Activated CD4-positive, alpha-beta T cell treated with anti-CD3 and anti-CD28 coated beads for 36 hours (primary cell): Measurements from ENCODE around the gene UBE2Q2. TPM values are rescaled to one million over a fixed set of nuclear protein-coding genes. Genes with fewer than 3 reads are reported as not detected.

Experiments used
- ATAC-seq: fragments of 200-7000 bp; cut with Tn5 transposase; one replicate; pipeline ENCODE4 v1.10.0; 2021; ENCODE audit warnings: mild to moderate bottlenecking, moderate library complexity
- CTCF ChIA-PET: fragments of 350-600 bp; sonication (Branson Sonifier 250); formaldehyde crosslinking; loops from one replicate; lab custom pipeline; 2021; ENCODE audit warnings: antibody characterized with exemption; lab: Charles Lee
- POLR2A ChIA-PET: fragments of 350-600 bp; sonication (Branson Sonifier 250); formaldehyde crosslinking; loops from one replicate; lab custom pipeline; 2021; ENCODE audit warnings: antibody characterized with exemption, inconsistent platforms; lab: Charles Lee
- DNase-seq: peaks from one replicate; pipeline ENCODE4 v3.0.0-alpha.2; 2020
- H3K27ac Mint-ChIP-seq: one replicate; pipeline ENCODE4 v1.8.0; 2021; ENCODE audit warnings: mixed read lengths
- H3K27me3 Mint-ChIP-seq: one replicate; pipeline ENCODE4 v1.8.0; 2021; ENCODE audit warnings: mixed read lengths
- H3K36me3 Mint-ChIP-seq: one replicate; pipeline ENCODE4 v1.8.0; 2021; ENCODE audit warnings: low read depth, mixed read lengths
- H3K4me1 Mint-ChIP-seq: one replicate; pipeline ENCODE4 v1.8.0; 2021; ENCODE audit warnings: mixed read lengths
- H3K4me3 Mint-ChIP-seq: one replicate; pipeline ENCODE4 v1.8.0; 2021; ENCODE audit warnings: mild to moderate bottlenecking, moderate library complexity, mixed read lengths
- H3K9me3 Mint-ChIP-seq: one replicate; pipeline ENCODE4 v1.8.0; 2021; ENCODE audit warnings: low read depth, mixed read lengths
- intact Hi-C, 2 experiments: fragments of 100-400 bp; cut with DNase I in 1 of 2; cut with micrococcal nuclease in 1 of 2; formaldehyde crosslinking; loops; one replicate each; pipeline versions ENCODE4 v1.14.2 to v1.15.1; 2022 to 2024; cut with DNase I, micrococcal nuclease
- total RNA-seq, 2 experiments: library from RNA; stranded (reverse); gene quantifications; one replicate each; pipeline ENCODE4 v1.2.3, GENCODE V29; 2021

The UBE2Q2 gene
- total RNA-seq, 2 experiments from 2014 or later, result 14.9 to 15.1 TPM

DNA sequence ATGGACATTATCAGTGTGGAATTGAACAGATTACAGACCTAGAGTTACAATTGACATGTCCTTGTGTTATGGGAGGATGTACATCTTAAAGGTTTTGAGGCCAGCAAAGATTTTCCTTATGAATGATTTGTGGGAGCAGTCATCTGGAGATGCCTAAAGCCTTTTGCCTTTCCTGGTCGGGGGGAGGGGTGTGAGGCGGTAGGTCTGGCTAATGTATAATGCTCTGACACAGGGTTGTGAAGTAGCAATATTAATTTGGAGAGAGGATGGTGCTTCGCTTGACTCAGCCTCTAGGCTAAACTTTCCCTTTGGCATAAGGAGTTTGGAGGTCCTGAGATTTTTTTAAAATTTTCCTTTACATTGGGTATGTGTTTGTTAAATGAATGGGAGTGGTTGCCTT is 83.7 kb downstream of the UBE2Q2 start:
- H3K27ac Mint-ChIP-seq, result no peak overlapping the region
- peaks cover 28% of the 10 kb centered on the region for H3K4me1 Mint-ChIP-seq
- CTCF ChIA-PET, result no interaction called here

DNA sequence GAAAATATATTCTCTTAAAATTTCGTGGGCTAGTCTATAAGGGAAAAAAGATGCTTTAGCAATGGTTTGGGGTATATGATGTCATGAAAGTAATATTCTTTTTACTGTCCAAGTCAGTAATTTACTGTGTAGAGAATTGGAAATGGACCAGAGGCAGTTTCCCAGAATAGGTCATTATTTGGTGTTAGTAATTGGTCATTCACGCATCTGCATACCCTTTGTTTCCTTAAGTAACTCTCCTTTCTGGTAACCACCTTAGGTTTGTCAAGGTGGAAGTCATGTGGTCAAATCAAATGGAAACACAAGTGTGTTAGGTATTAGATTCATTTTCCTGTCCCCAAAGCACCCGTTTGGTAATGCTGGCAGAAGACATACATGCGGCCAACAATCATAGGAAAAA is 84.4 kb downstream of the UBE2Q2 start:
- Mint-ChIP-seq H3K4me1 (peaks cover 23% of the 10 kb centered on the region), H3K27me3 (no peaks in the 10 kb centered on the region), H3K9me3 (no peaks in the 10 kb centered on the region), H3K27ac (no peak overlapping the region), H3K36me3 (peaks cover 37% of the 10 kb centered on the region), H3K4me3 (no peak overlapping the region)
- DNase-seq (no peak), ATAC-seq (no peak)
- intact Hi-C loops, result no loop called here
- POLR2A ChIA-PET, result no interaction called here
- CTCF ChIA-PET, result no interaction called here

More for the DNA sequence above, 83.7 kb downstream of the UBE2Q2 start:
- DNase-seq, result no peak
- intact Hi-C loops, result no loop called here
- no peaks in the 10 kb centered on the region for H3K27me3 Mint-ChIP-seq
- no peaks in the 10 kb centered on the region for H3K9me3 Mint-ChIP-seq
- POLR2A ChIA-PET, result no interaction called here
- peaks cover 39% of the 10 kb centered on the region for H3K36me3 Mint-ChIP-seq
- no peak for ATAC-seq
- no peak overlapping the region for H3K4me3 Mint-ChIP-seq

DNA sequence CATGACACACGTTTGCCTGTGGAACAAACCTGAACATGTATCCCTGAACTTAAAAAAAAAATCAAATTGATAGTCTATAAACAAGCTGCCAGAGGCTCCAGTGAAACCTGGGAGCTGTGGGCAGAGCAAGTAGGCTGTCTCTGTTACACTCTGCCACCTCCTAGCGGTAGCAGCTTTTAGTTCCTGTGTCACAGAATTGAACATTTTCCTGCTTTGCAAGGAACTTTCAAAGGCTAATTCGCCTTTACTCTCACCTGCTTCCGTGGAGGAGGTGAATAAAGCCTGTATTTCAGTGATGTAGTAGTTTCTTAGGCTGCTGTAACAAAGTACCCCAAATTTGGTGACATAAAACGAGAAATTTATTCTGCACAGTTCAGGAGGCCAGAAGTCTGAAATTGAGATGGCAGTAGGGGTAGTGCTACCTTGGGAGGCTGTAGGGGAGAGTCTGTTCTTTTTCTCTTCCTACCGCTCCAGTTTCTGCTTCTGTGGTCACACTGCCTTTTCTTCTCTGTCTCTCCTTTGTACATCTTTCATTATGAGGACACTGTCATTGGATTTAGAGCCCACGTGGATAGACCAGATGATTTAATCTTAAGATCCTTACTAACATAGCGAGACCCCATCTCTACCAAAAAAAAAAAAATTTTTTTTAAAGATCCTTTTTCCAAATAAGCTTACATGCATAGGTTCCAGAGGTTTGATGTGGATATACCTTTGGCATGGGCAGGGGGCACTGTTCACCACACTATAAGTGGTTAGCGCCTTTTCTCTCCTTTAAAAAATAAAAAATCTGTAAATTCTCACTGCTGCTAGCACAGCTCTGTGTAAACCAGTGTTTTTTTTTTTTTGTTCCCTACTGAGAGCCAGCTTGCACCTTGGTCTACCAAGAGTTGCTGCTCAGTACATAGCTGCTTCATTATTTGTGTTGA is 85.7 kb downstream of the UBE2Q2 start:
- ChIA-PET POLR2A (no interaction called here), CTCF (interaction anchor here (0.8 to 1.5 kb wide), 2 partner anchors 9 to 54 kb away, joined by 3 to 8 read pairs; no protein-coding TSS in a partner anchor)
- H3K9me3 Mint-ChIP-seq, result no peaks in the 10 kb centered on the region
- H3K27ac Mint-ChIP-seq, result no peak overlapping the region
- H3K4me1 Mint-ChIP-seq, result peaks cover 18% of the 10 kb centered on the region
- no peak overlapping the region for H3K4me3 Mint-ChIP-seq
- peaks cover 38% of the 10 kb centered on the region for H3K36me3 Mint-ChIP-seq
- intact Hi-C loops, result no loop called here
- H3K27me3 Mint-ChIP-seq, result no peaks in the 10 kb centered on the region
- ATAC-seq (no peak), DNase-seq (no peak)

DNA sequence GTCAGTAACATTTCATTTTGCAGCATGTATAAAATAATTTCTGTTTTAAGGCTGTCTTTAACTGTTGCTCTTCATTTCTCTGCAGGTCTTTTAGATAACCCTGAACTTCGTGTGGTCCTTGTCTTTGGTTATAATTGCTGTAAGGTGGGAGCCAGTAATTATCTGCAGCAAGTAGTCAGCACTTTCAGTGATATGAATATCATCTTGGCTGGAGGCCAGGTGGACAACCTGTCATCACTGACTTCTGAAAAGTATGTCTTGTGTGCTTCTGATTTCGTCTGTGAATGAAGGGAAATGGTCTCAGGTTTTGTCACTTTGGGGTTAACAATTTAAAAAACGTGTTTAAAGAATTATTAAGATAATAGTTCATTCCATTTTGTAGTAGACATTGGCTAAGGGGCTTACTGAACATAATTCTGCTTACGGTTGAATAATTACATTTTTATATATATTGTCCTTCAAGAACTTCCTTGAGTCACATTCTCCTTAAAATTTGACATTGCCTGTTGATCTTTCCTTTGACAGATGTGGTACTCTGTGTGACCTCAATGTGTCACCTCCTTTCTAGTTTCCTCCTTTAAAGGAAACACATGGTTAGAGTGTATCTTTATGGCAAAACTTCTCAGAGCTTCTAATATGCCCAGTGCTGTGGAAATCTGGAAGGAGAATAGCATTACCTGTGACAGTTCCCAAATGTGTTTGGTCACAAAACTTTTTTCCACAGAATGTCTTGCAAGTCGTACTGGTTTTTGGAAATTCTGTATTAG is 86.7 kb downstream of the UBE2Q2 start:
- ATAC-seq, result no peak
- intact Hi-C loops, result no loop called here
- ChIA-PET CTCF (interaction anchor here (0.8 to 1.5 kb wide), 3 partner anchors 9 to 52 kb away, joined by 3 to 8 read pairs (median 3); no protein-coding TSS in a partner anchor), POLR2A (no interaction called here)
- Mint-ChIP-seq H3K27ac (no peak overlapping the region), H3K9me3 (no peaks in the 10 kb centered on the region), H3K4me3 (no peak overlapping the region), H3K36me3 (peaks cover 42% of the 10 kb centered on the region), H3K4me1 (peaks cover 17% of the 10 kb centered on the region), H3K27me3 (no peaks in the 10 kb centered on the region)
- DNase-seq, result peak; percentile 9

DNA sequence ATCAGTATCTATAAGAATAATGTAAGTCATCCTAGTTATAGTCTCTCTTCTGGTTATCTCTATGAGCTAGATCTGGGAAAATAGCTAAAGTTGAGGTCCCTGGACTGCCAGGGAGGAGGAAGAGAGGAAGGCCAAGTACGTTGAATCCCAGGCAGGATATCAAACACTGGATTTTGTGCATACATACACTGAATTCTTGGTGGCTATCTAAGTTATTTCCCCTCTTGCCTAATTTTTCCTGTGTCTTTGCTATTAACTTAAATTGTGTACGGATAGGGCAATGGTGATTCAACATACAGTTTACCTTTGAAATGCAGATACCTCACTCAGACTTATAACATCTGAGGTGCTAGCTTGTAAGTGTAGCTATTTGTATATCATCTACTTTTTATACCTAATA is 87.6 kb downstream of the UBE2Q2 start:
- ATAC-seq (no peak), DNase-seq (no peak)
- POLR2A ChIA-PET, result no interaction called here
- CTCF ChIA-PET, result interaction anchor here (1.0 kb wide), 1 partner anchor 9 kb away, joined by 3 read pairs; no protein-coding TSS in a partner anchor
- Mint-ChIP-seq H3K27ac (no peak overlapping the region), H3K9me3 (no peaks in the 10 kb centered on the region), H3K36me3 (peaks cover 44% of the 10 kb centered on the region), H3K27me3 (no peaks in the 10 kb centered on the region), H3K4me1 (peaks cover 13% of the 10 kb centered on the region), H3K4me3 (no peak overlapping the region)
- intact Hi-C loops, result no loop called here

DNA sequence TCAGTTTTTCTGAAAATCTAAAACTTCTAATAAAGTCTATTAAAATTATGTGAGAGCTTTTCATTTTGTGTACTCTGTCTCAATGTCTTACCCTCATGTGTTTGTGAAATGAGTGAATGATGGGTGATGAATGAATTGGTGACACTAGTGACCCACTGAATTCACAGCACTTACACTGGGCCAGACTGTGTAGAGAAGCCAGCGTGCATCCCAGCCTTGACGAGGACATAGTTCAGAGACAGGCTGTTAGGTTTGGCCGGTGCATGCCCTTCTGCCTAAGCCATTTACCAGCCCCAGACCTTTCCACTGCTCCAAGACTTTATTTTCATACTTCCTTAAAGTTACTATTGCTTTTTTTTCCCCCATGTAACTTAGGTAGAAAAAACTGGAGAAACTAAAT is 99.2 kb downstream of the UBE2Q2 start:
- Mint-ChIP-seq H3K36me3 (peaks cover 13% of the 10 kb centered on the region), H3K4me3 (no peak overlapping the region), H3K4me1 (no peaks in the 10 kb centered on the region), H3K27ac (no peak overlapping the region), H3K27me3 (peaks cover 11% of the 10 kb centered on the region), H3K9me3 (peaks cover 21% of the 10 kb centered on the region)
- ChIA-PET CTCF (no interaction called here), POLR2A (no interaction called here)
- DNase-seq (no peak), ATAC-seq (no peak)
- intact Hi-C loops, result no loop called here

DNA sequence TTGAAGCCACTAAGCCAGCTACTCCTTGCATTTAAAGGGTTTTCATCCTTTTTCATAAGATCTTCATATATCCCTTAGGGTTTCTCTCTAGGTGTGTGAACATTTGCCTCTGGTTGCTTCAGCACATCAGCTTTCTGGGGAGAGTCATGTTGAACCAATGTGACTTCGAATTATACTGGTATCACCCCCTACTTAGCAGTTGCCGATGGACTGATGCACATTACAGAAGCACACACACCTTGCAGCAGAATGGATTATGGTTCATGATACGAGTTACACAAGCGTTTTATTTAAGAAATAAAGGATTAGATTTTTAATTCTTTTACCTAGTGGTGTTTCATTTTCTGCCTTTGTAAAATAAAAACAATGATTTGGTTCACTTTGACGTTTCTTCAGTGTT is 100.0 kb downstream of the UBE2Q2 start:
- H3K4me1 Mint-ChIP-seq, result no peaks in the 10 kb centered on the region
- peaks cover 5% of the 10 kb centered on the region for H3K36me3 Mint-ChIP-seq
- DNase-seq (no peak), ATAC-seq (no peak)
- intact Hi-C loops, result no loop called here
- peaks cover 14% of the 10 kb centered on the region for H3K27me3 Mint-ChIP-seq
- no peak overlapping the region for H3K27ac Mint-ChIP-seq
- ChIA-PET POLR2A (no interaction called here), CTCF (no interaction called here)
- H3K4me3 Mint-ChIP-seq, result no peak overlapping the region
- H3K9me3 Mint-ChIP-seq, result peaks cover 14% of the 10 kb centered on the region

DNA sequence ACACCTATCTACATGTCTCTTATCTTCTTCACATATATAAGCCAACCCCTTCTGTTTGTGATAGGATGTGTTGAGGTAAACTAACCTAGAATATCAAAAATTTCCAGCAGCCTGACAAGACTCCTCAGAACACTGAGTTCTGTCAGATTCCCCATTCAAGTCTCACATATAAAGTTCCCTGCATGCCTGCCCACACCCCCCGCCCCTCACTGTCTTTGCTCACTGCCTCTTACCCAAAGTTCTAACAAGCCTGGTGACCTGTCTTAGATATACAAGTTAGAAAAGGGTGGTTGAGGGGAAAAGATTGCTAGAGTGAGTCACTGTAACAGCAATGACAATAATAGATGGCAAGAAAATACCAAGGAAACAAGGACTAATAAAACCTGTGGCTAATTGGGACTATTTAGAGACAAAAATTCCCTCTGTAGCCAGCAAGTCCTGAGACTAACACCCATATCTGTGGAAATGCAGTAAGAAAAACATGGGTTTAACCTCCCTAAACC is 100.5 kb downstream of the UBE2Q2 start:
- Mint-ChIP-seq H3K27ac (no peak overlapping the region), H3K27me3 (peaks cover 14% of the 10 kb centered on the region), H3K4me3 (no peak overlapping the region), H3K4me1 (no peaks in the 10 kb centered on the region), H3K36me3 (no peaks in the 10 kb centered on the region), H3K9me3 (peaks cover 9% of the 10 kb centered on the region)
- intact Hi-C loops, result no loop called here
- DNase-seq (no peak), ATAC-seq (no peak)
- ChIA-PET POLR2A (no interaction called here), CTCF (no interaction called here)

DNA sequence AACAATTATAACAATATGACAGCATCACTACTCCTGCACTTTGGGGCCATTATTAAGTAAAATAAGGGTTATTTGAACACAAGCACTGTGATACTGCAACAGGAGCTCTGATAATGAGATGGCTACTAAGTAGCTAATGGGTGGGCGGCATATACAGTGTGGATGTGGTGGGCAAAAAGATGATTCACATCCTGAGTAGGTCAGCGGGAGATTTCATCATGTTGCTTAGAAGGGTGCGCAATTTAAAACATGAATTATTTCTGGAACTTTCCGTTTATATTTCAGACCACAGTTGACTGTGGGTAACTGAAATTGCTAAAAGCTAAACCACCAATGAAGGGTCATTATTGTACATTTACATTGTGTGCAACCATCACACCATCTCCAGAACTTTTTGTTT is 102.7 kb downstream of the UBE2Q2 start:
- H3K4me1 Mint-ChIP-seq, result no peaks in the 10 kb centered on the region
- CTCF ChIA-PET, result no interaction called here
- POLR2A ChIA-PET, result no interaction called here
- ATAC-seq, result no peak
- no peaks in the 10 kb centered on the region for H3K36me3 Mint-ChIP-seq
- H3K4me3 Mint-ChIP-seq, result no peak overlapping the region
- peaks cover 18% of the 10 kb centered on the region for H3K27me3 Mint-ChIP-seq
- no peaks in the 10 kb centered on the region for H3K9me3 Mint-ChIP-seq
- no peak for DNase-seq
- intact Hi-C loops, result no loop called here
- H3K27ac Mint-ChIP-seq, result no peak overlapping the region

DNA sequence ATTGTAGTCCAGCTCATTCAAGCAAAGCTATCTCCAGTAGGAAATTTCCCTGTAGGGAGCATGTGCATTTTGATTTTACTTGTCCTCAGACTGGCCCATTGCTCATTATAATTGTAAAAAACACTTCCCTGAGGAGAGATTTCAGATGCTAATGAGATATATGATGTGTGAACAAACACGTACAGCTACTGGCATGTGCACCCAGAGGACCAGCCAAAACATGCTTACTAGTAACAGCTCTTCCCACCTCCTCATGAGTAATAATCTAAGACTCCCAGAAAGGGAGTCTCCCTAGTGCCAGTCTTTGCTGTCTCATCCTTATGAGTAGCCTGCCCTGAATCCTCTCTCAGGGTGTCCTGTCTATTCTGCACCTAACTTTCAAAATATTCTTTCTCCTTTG is 103.8 kb downstream of the UBE2Q2 start:
- H3K27ac Mint-ChIP-seq, result no peak overlapping the region
- ChIA-PET CTCF (no interaction called here), POLR2A (no interaction called here)
- peaks cover 24% of the 10 kb centered on the region for H3K27me3 Mint-ChIP-seq
- H3K4me1 Mint-ChIP-seq, result no peaks in the 10 kb centered on the region
- no peak overlapping the region for H3K4me3 Mint-ChIP-seq
- no peaks in the 10 kb centered on the region for H3K9me3 Mint-ChIP-seq
- no peaks in the 10 kb centered on the region for H3K36me3 Mint-ChIP-seq
- ATAC-seq, result no peak
- no peak for DNase-seq
- intact Hi-C loops, result no loop called here

DNA sequence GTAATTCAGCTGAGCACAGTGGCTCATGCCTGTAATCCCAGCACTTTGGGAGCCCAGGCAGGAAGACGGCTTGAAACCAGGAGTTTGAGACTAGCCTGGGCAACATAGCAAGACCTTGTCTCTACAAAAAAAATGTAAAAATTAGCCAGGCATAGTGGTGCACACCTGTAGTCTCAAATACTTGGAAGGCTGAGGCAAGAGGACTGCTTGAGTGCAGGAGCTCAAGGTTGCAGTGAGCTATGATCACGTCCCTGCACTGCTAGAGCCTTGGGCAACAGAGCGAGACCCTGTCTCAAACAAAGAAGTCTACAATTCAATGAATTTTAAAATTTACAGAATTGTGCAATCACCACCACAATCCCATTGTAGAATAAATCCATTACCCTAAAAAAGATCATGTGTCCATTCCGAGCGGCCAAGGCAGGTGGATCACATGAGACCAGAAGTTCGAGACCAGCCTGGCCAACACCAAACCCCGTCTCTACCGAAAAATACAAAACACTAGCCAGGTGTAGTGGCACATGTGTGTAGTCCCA is 105.6 kb downstream of the UBE2Q2 start:
- intact Hi-C loops, result no loop called here

More for the DNA sequence above, 105.6 kb downstream of the UBE2Q2 start:
- no peaks in the 10 kb centered on the region for H3K4me1 Mint-ChIP-seq
- no peak overlapping the region for H3K27ac Mint-ChIP-seq
- H3K9me3 Mint-ChIP-seq, result no peaks in the 10 kb centered on the region
- ATAC-seq (no peak), DNase-seq (no peak)
- ChIA-PET POLR2A (no interaction called here), CTCF (interaction anchor here (1.2 kb wide), 1 partner anchor 190 kb away, joined by 3 read pairs; no protein-coding TSS in a partner anchor)
- H3K27me3 Mint-ChIP-seq, result peaks cover 25% of the 10 kb centered on the region
- H3K4me3 Mint-ChIP-seq, result no peak overlapping the region
- no peaks in the 10 kb centered on the region for H3K36me3 Mint-ChIP-seq
